WI38 (cell line): Measurements from ENCODE around the gene LIM2.

Experiments used
- H3K4me3 ChIP-seq: 2 replicates; pipeline ENCODE4 v1.5.1; 2011; ENCODE audit warnings: low read depth, mild to moderate bottlenecking, control low read depth, low read length
- CTCF ChIP-seq: IDR thresholded peaks from 2 replicates; pipeline ENCODE4 v1.5.1; 2012; ENCODE audit warnings: low read depth, mild to moderate bottlenecking, control low read depth, low read length

Gene LIM2

GRCh38 chr19:51392701-51393100 is 4.9 kb upstream of the LIM2 start:
- no peak for TF ChIP-seq CTCF

GRCh38 chr19:51391073-51391611 is 3.4 kb upstream of the LIM2 start:
- no peak for TF ChIP-seq CTCF
- H3K4me3 ChIP-seq: no peak overlapping the region

More at GRCh38 chr19:51392701-51393100, 4.9 kb upstream of the LIM2 start:
- H3K4me3 ChIP-seq: no peak overlapping the region

- no peak overlapping the region for H3K4me3 ChIP-seq
- no peak for TF ChIP-seq CTCF
These were observed 1.4 kb upstream of the LIM2 start for GRCh38 chr19:51389143-51389542.

- TF ChIP-seq CTCF: no peak
- no peak overlapping the region for H3K4me3 ChIP-seq
These were observed 773 bp downstream of the LIM2 start for GRCh38 chr19:51386882-51387520.

- TF ChIP-seq CTCF: no peak
- H3K4me3 ChIP-seq: no peak overlapping the region
These were observed 5.8 kb downstream of the LIM2 start for GRCh38 chr19:51382004-51382403.

GRCh38 chr19:51380379-51380778 is 7.4 kb downstream of the LIM2 start:
- TF ChIP-seq CTCF: no peak
- H3K4me3 ChIP-seq: no peak overlapping the region

GRCh38 chr19:51377422-51377821 is 10.4 kb downstream of the LIM2 start:
- no peak overlapping the region for H3K4me3 ChIP-seq
- TF ChIP-seq CTCF: no peak
